Astrocyte (in vitro differentiated cells and primary cell): ENCODE measurements around the gene REEP1. TPM values are rescaled to one million over a fixed set of nuclear protein-coding genes. Genes with fewer than 3 reads are reported as not detected.

ENCODE experiments used
- DNase-seq: peaks from one replicate; pipeline ENCODE4 v3.0.0-alpha.2; 2010; ENCODE audit warnings: low read depth
- FAIRE-seq: peaks from 2 replicates; lab custom pipeline; 2011; peaks lifted over from hg19 to GRCh38; lab: Jason Lieb, UNC
- H2AFZ ChIP-seq: 2 replicates; pipeline ENCODE4 v1.6.0; 2012; ENCODE audit warnings: low read depth, low read length, inconsistent platforms
- H3K27ac ChIP-seq: 2 replicates; pipeline ENCODE4 v1.5.1; 2011; ENCODE audit warnings: low read depth, low read length, inconsistent platforms
- H3K27me3 ChIP-seq: 2 replicates; pipeline ENCODE4 v1.6.0; 2011; ENCODE audit warnings: low read length, inconsistent platforms; ENCODE audit not compliant: insufficient read depth
- H3K36me3 ChIP-seq: 2 replicates; pipeline ENCODE4 v1.5.1; 2011; ENCODE audit warnings: low read length, inconsistent platforms; ENCODE audit not compliant: insufficient read depth
- H3K4me1 ChIP-seq: 2 replicates; pipeline ENCODE4 v1.5.1; 2011; ENCODE audit warnings: low read length, inconsistent platforms; ENCODE audit not compliant: insufficient read depth
- H3K4me2 ChIP-seq: 2 replicates; pipeline ENCODE4 v1.6.0; 2012; ENCODE audit warnings: low read length, inconsistent platforms
- H3K4me3 ChIP-seq: 2 replicates; pipeline ENCODE4 v1.5.1; 2011; ENCODE audit warnings: low read depth, mild to moderate bottlenecking, low read length, inconsistent platforms; ENCODE audit not compliant: insufficient read depth
- H3K79me2 ChIP-seq: 2 replicates; pipeline ENCODE4 v1.6.0; 2012; ENCODE audit warnings: mild to moderate bottlenecking, low read length, inconsistent platforms; ENCODE audit not compliant: insufficient read depth
- H3K9ac ChIP-seq: 2 replicates; pipeline ENCODE4 v1.6.0; 2012; ENCODE audit warnings: mild to moderate bottlenecking, low read length, inconsistent platforms
- H3K9me3 ChIP-seq: 2 replicates; pipeline ENCODE4 v1.5.1; 2012; ENCODE audit warnings: low read depth, mild to moderate bottlenecking, low read length, inconsistent platforms; ENCODE audit not compliant: insufficient read depth
- H4K20me1 ChIP-seq: 2 replicates; pipeline ENCODE4 v1.6.0; 2012; ENCODE audit warnings: low read length, inconsistent platforms; ENCODE audit not compliant: insufficient read depth
- H3K27ac Mint-ChIP-seq: one replicate; pipeline ENCODE4 v1.8.0; 2021; ENCODE audit warnings: mild to moderate bottlenecking, mixed read lengths; ENCODE audit not compliant: unreplicated experiment
- H3K27me3 Mint-ChIP-seq: one replicate; pipeline ENCODE4 v1.8.0; 2021; ENCODE audit warnings: low read depth, mixed read lengths; ENCODE audit not compliant: unreplicated experiment
- H3K36me3 Mint-ChIP-seq: one replicate; pipeline ENCODE4 v1.8.0; 2021; ENCODE audit warnings: low read depth, mixed read lengths; ENCODE audit not compliant: unreplicated experiment
- H3K4me1 Mint-ChIP-seq: one replicate; pipeline ENCODE4 v1.8.0; 2021; ENCODE audit warnings: low read depth, mixed read lengths; ENCODE audit not compliant: unreplicated experiment
- H3K4me3 Mint-ChIP-seq: one replicate; pipeline ENCODE4 v1.8.0; 2021; ENCODE audit warnings: mild to moderate bottlenecking, moderate library complexity, mixed read lengths; ENCODE audit not compliant: unreplicated experiment
- H3K9me3 Mint-ChIP-seq: one replicate; pipeline ENCODE4 v1.8.0; 2021; ENCODE audit warnings: mild to moderate bottlenecking, mixed read lengths; ENCODE audit not compliant: unreplicated experiment
- CTCF ChIP-seq: IDR thresholded peaks from 2 replicates; pipeline ENCODE4 v1.5.1; 2011; ENCODE audit warnings: low read depth, mild to moderate bottlenecking, inconsistent platforms, low read length, moderate library complexity; ENCODE audit not compliant: insufficient read depth
- EZH2 ChIP-seq: IDR thresholded peaks from 2 replicates; pipeline ENCODE4 v1.6.1; 2012; ENCODE audit warnings: mild to moderate bottlenecking, low read length, inconsistent platforms; ENCODE audit not compliant: insufficient read depth
- total RNA-seq: library from RNA; stranded (reverse); gene quantifications from 2 replicates; pipeline ENCODE4 v1.2.1, GENCODE V29; 2021

REEP1 gene
- total RNA-seq, 1 donor from 2014 or later, result 0.61 TPM

- H2AFZ ChIP-seq, result no peak overlapping the region
- Mint-ChIP-seq H3K4me3 (peak overlapping the region; percentile 85), H3K27me3 (peaks cover 84% of the 10 kb centered on the region), H3K27ac (no peak overlapping the region), H3K4me1 (peaks cover 3% of the 10 kb centered on the region), H3K9me3 (peaks cover 4% of the 10 kb centered on the region), H3K36me3 (no peaks in the 10 kb centered on the region)
- H3K9me3 ChIP-seq, result no peaks in the 10 kb centered on the region
- peaks cover 56% of the 10 kb centered on the region for H3K27me3 ChIP-seq
- no peak overlapping the region for H3K9ac ChIP-seq
- H4K20me1 ChIP-seq, result no peaks in the 10 kb centered on the region
- DNase-seq (no peak), FAIRE-seq (no peak)
- H3K79me2 ChIP-seq, result no peaks in the 10 kb centered on the region
- TF ChIP-seq EZH2, result peak; percentile 5
- no peak for TF ChIP-seq CTCF
- peak overlapping the region; percentile 82 for H3K4me2 ChIP-seq
- H3K27ac ChIP-seq, result no peak overlapping the region
- H3K4me3 ChIP-seq, result peak overlapping the region; percentile 44
- H3K36me3 ChIP-seq, result no peaks in the 10 kb centered on the region
- peaks cover 5% of the 10 kb centered on the region for H3K4me1 ChIP-seq
These were observed 1.4 kb downstream of the REEP1 start for GRCh38 chr2:86335865-86336674.

GRCh38 chr2:86333378-86333777 lies 4.0 kb downstream of the REEP1 start:
- Histone ChIP-seq H3K4me1 (peaks cover 5% of the 10 kb centered on the region), H3K9me3 (no peaks in the 10 kb centered on the region), H3K4me2 (no peak overlapping the region), H3K9ac (no peak overlapping the region), H4K20me1 (no peaks in the 10 kb centered on the region), H3K27me3 (peaks cover 36% of the 10 kb centered on the region), H3K79me2 (no peaks in the 10 kb centered on the region), H3K4me3 (no peak overlapping the region), H3K36me3 (no peaks in the 10 kb centered on the region), H2AFZ (no peak overlapping the region), H3K27ac (no peak overlapping the region)
- peaks cover 72% of the 10 kb centered on the region for H3K27me3 Mint-ChIP-seq
- no peaks in the 10 kb centered on the region for H3K9me3 Mint-ChIP-seq
- H3K4me1 Mint-ChIP-seq, result peaks cover 3% of the 10 kb centered on the region
- H3K27ac Mint-ChIP-seq, result no peak overlapping the region
- no peak for TF ChIP-seq EZH2
- TF ChIP-seq CTCF, result no peak
- H3K4me3 Mint-ChIP-seq, result no peak overlapping the region
- DNase-seq (no peak), FAIRE-seq (no peak)
- peaks cover 3% of the 10 kb centered on the region for H3K36me3 Mint-ChIP-seq

- Histone ChIP-seq H3K27ac (no peak overlapping the region), H4K20me1 (no peaks in the 10 kb centered on the region), H3K36me3 (no peaks in the 10 kb centered on the region), H3K4me3 (no peak overlapping the region), H2AFZ (no peak overlapping the region), H3K27me3 (peaks cover 29% of the 10 kb centered on the region), H3K79me2 (no peaks in the 10 kb centered on the region), H3K9me3 (no peaks in the 10 kb centered on the region), H3K4me1 (peaks cover 5% of the 10 kb centered on the region), H3K4me2 (no peak overlapping the region), H3K9ac (no peak overlapping the region)
- Mint-ChIP-seq H3K36me3 (peaks cover 3% of the 10 kb centered on the region), H3K27me3 (peaks cover 66% of the 10 kb centered on the region), H3K4me1 (peaks cover 3% of the 10 kb centered on the region), H3K27ac (no peak overlapping the region), H3K9me3 (peaks cover 2% of the 10 kb centered on the region), H3K4me3 (no peak overlapping the region)
- DNase-seq (no peak), FAIRE-seq (no peak)
- no peak for TF ChIP-seq EZH2
- no peak for TF ChIP-seq CTCF
These were observed 4.8 kb downstream of the REEP1 start for GRCh38 chr2:86332654-86333053.
